ENCODE measurements around the gene SPSB1. TPM values are rescaled to one million over a fixed set of nuclear protein-coding genes. Genes with fewer than 3 reads are reported as not detected.
"Not testable (repeated sequence)": the region's sequence is repeated elsewhere in the genome, so short reads cannot be mapped to it uniquely, and the experiment has no call there.

Gene SPSB1
- total RNA-seq, 1 donor from 2014 or later: 78.6 TPM

DNA sequence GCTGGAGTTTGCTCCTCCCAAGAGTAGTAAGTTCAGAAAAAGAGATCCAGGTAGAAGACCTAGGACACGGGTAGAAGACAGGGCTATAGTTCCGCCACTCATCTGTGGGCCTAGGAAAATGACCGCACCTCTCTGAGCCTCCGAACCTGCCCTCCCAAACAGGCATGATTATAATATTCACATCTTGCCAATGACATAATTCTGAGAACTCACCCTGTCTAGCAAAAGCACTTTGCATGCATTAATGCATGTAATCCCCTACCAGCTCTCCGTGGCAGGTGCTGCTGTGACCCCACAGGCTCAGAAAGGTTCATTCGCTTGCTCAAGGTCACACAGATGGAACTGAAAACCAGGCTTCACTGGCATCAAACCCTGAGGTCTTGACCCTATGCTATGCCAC is 88.0 kb downstream of the SPSB1 start:
- H3K36me3 Mint-ChIP-seq (ENCODE audit: unreplicated experiment): no peaks in the 10 kb centered on the region
- H3K27me3 Mint-ChIP-seq (ENCODE audit: unreplicated experiment): peaks cover 18% of the 10 kb centered on the region
- no peak for DNase-seq
- H3K27ac Mint-ChIP-seq (ENCODE audit: unreplicated experiment): no peak overlapping the region
- H3K4me3 Mint-ChIP-seq (ENCODE audit: unreplicated experiment): no peak overlapping the region
- H3K4me1 Mint-ChIP-seq (ENCODE audit: low read depth, unreplicated experiment): peaks cover 14% of the 10 kb centered on the region
- peaks cover 2% of the 10 kb centered on the region for H3K9me3 Mint-ChIP-seq (ENCODE audit: unreplicated experiment)
- no peak for TF ChIP-seq CTCF (IDR thresholded peaks at IDR 0.05; ENCODE audit: partially characterized antibody, unreplicated experiment)

GRCh38 chr1:9382643-9383491 is 90.2 kb downstream of the SPSB1 start:
- H3K4me3 Mint-ChIP-seq (ENCODE audit: unreplicated experiment): no peak overlapping the region
- H3K27me3 Mint-ChIP-seq (ENCODE audit: unreplicated experiment): peaks cover 14% of the 10 kb centered on the region

GRCh38 chr1:9384128-9384527 is 91.4 kb downstream of the SPSB1 start:
- peaks cover 1% of the 10 kb centered on the region for H3K9me3 Mint-ChIP-seq (ENCODE audit: unreplicated experiment)
- no peak for TF ChIP-seq CTCF (IDR thresholded peaks at IDR 0.05; ENCODE audit: partially characterized antibody, unreplicated experiment)
- H3K4me3 Mint-ChIP-seq (ENCODE audit: unreplicated experiment): no peak overlapping the region
- no peaks in the 10 kb centered on the region for H3K36me3 Mint-ChIP-seq (ENCODE audit: unreplicated experiment)
- DNase-seq: no peak
- H3K4me1 Mint-ChIP-seq (ENCODE audit: low read depth, unreplicated experiment): peaks cover 21% of the 10 kb centered on the region
- peaks cover 16% of the 10 kb centered on the region for H3K27me3 Mint-ChIP-seq (ENCODE audit: unreplicated experiment)
- H3K27ac Mint-ChIP-seq (ENCODE audit: unreplicated experiment): no peak overlapping the region

More at GRCh38 chr1:9382643-9383491, 90.2 kb downstream of the SPSB1 start:
- TF ChIP-seq CTCF (IDR thresholded peaks at IDR 0.05; ENCODE audit: partially characterized antibody, unreplicated experiment): no peak
- no peak overlapping the region for H3K27ac Mint-ChIP-seq (ENCODE audit: unreplicated experiment)
- peaks cover 14% of the 10 kb centered on the region for H3K4me1 Mint-ChIP-seq (ENCODE audit: low read depth, unreplicated experiment)
- no peak for DNase-seq
- peaks cover 1% of the 10 kb centered on the region for H3K9me3 Mint-ChIP-seq (ENCODE audit: unreplicated experiment)
- H3K36me3 Mint-ChIP-seq (ENCODE audit: unreplicated experiment): no peaks in the 10 kb centered on the region

DNA sequence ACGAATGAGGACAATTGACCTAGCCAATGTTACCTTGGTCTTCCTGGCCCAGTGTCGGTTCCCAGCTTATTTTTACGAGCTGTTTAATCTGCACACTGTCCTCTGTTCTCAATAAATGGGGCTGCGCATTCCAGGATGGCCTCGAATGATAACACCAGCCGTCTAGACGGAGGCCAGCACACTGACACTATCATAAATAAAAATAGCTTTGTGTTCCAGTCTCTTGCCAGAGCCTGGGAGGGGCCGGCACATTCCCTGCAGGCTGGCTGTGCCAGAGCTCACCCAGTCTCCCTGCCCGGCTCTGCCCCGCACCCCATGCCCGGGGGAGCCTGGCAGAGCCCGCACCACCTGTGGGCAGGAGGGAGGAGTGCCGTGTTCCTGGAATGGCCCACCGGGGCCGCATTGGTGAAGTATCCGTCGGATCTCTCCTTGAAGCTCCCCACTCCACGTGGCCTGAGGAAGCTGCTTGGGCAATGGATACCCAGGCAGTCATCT is 92.1 kb downstream of the SPSB1 start:
- no peak for TF ChIP-seq CTCF (IDR thresholded peaks at IDR 0.05; ENCODE audit: partially characterized antibody, unreplicated experiment)
- H3K4me1 Mint-ChIP-seq (ENCODE audit: low read depth, unreplicated experiment): peaks cover 21% of the 10 kb centered on the region
- no peaks in the 10 kb centered on the region for H3K36me3 Mint-ChIP-seq (ENCODE audit: unreplicated experiment)
- peaks cover 1% of the 10 kb centered on the region for H3K9me3 Mint-ChIP-seq (ENCODE audit: unreplicated experiment)
- H3K27ac Mint-ChIP-seq (ENCODE audit: unreplicated experiment): no peak overlapping the region
- no peak for DNase-seq
- H3K27me3 Mint-ChIP-seq (ENCODE audit: unreplicated experiment): peaks cover 16% of the 10 kb centered on the region
- H3K4me3 Mint-ChIP-seq (ENCODE audit: unreplicated experiment): no peak overlapping the region

GRCh38 chr1:9385392-9385791 is 92.7 kb downstream of the SPSB1 start:
- not testable (repeated sequence) for H3K4me3 Mint-ChIP-seq (ENCODE audit: unreplicated experiment); H3K27ac Mint-ChIP-seq (ENCODE audit: unreplicated experiment); H3K9me3 Mint-ChIP-seq (ENCODE audit: unreplicated experiment); DNase-seq; H3K36me3 Mint-ChIP-seq (ENCODE audit: unreplicated experiment)
- Mint-ChIP-seq H3K4me1 (ENCODE audit: low read depth, unreplicated experiment) (peaks cover 21% of the 10 kb centered on the region), H3K27me3 (ENCODE audit: unreplicated experiment) (peaks cover 16% of the 10 kb centered on the region)
